HL-60 (cell line): Measurements from ENCODE around the gene MS4A4E.
A peak's percentile ranks its signal among the peaks of the same experiment; 100 is the strongest.
"Not testable (repeated sequence)": the region's sequence is repeated elsewhere in the genome, so short reads cannot be mapped to it uniquely, and the experiment has no call there.

Experiments
- DNase-seq, 2 experiments: peaks; one replicate each; pipeline ENCODE4 v3.0.0-alpha.2; 2010 to 2020; ENCODE audit warnings: low read depth in 1 of 2, low spot score in 1 of 2
- H3K27ac ChIP-seq: fragments of 250-450 bp; sonication (Bioruptor Pico); replicated peaks from 2 replicates; pipeline ENCODE4 v1.5.1; 2020; ENCODE audit warnings: mild to moderate bottlenecking, moderate library complexity
- H3K27me3 ChIP-seq: fragments of 250-450 bp; sonication (Bioruptor Pico); 2 replicates; pipeline ENCODE4 v1.5.1; 2021; ENCODE audit warnings: mild to moderate bottlenecking, moderate library complexity; ENCODE audit not compliant: insufficient read depth, poor library complexity, severe bottlenecking
- H3K4me3 ChIP-seq: replicated peaks from 2 replicates; pipeline ENCODE4 v1.5.1; 2011; ENCODE audit warnings: mild to moderate bottlenecking, control low read depth, low read length; ENCODE audit not compliant: insufficient read depth
- CTCF ChIP-seq: IDR thresholded peaks from one replicate; pipeline ENCODE4 v1.5.1; 2011; ENCODE audit warnings: low read length, control low read depth, inconsistent platforms; ENCODE audit not compliant: insufficient read depth
- GABPA ChIP-seq: IDR thresholded peaks from 2 replicates; pipeline ENCODE4 v1.6.1; 2012; ENCODE audit warnings: low read depth
- POLR2AphosphoS5 ChIP-seq: IDR thresholded peaks from 2 replicates; pipeline ENCODE4 v1.6.1; 2012; ENCODE audit warnings: low read depth
- REST ChIP-seq: IDR thresholded peaks from 2 replicates; pipeline ENCODE4 v1.6.1; 2012; ENCODE audit warnings: low read depth; ENCODE audit not compliant: insufficient replicate concordance
- SPI1 ChIP-seq: IDR thresholded peaks from 2 replicates; pipeline ENCODE4 v1.6.1; 2012; ENCODE audit warnings: low read depth, mild to moderate bottlenecking, borderline replicate concordance
- microRNA-seq: library from miRNA; unstranded; fragments of <30 nt; microRNA quantifications from one replicate; pipeline ENCODE4, GENCODE V29; 2018

MS4A4E gene

GRCh38 chr11:60158636-60159035 lies 84.3 kb downstream of the MS4A4E start:
- no peak for TF ChIP-seq CTCF
- no peak for TF ChIP-seq REST
- no peak for TF ChIP-seq POLR2AphosphoS5
- TF ChIP-seq GABPA: no peak
- no peak for TF ChIP-seq SPI1
- peak in 1 of 2 experiments; percentile 35 for DNase-seq

GRCh38 chr11:60155931-60156330 lies 87.0 kb downstream of the MS4A4E start:
- H3K27me3 ChIP-seq: no peaks in the 10 kb centered on the region
- DNase-seq: peak in 1 of 2 experiments; percentile 15
- H3K27ac ChIP-seq: no peak overlapping the region
- TF ChIP-seq CTCF (no peak), SPI1 (no peak), POLR2AphosphoS5 (no peak), REST (no peak), GABPA (no peak)
- no peak overlapping the region for H3K4me3 ChIP-seq

More at GRCh38 chr11:60158636-60159035, 84.3 kb downstream of the MS4A4E start:
- Histone ChIP-seq H3K4me3 (no peak overlapping the region), H3K27me3 (no peaks in the 10 kb centered on the region), H3K27ac (no peak overlapping the region)

- not testable (repeated sequence) for H3K27ac ChIP-seq, DNase-seq, H3K27me3 ChIP-seq, H3K4me3 ChIP-seq
Observed at GRCh38 chr11:60152727-60153126, 90.2 kb downstream of the MS4A4E start.

GRCh38 chr11:60150279-60150678 lies 92.7 kb downstream of the MS4A4E start:
- Histone ChIP-seq H3K27ac (no peak overlapping the region), H3K27me3 (no peaks in the 10 kb centered on the region), H3K4me3 (no peak overlapping the region)
- DNase-seq: no peak
- no peak for TF ChIP-seq SPI1
- TF ChIP-seq POLR2AphosphoS5: no peak

Small RNAs within 50 kb of the gene (microRNA-seq; reads per million reads assigned to microRNA genes)
- 3.6 reads per million, percentile 8 among the genes with 10 or more reads in this experiment for gene MIR6503
